ENCODE data around the gene TUBA8. TPM values are rescaled to one million over a fixed set of nuclear protein-coding genes. Genes with fewer than 3 reads are reported as not detected.
"Not testable (repeated sequence)": the region's sequence is repeated elsewhere in the genome, so short reads cannot be mapped to it uniquely, and the experiment has no call there.

Gene TUBA8
- polyA plus RNA-seq, 3 donors: 3.7 to 10.9 (median 8.5) TPM

- H3K27ac ChIP-seq (ENCODE audit: low read depth, low read length): no peak overlapping the region
- 72 to 91% (median 75%) methylated on average over 8 of the region's 8 CpGs for WGBS, 3 donors
Observed at GRCh38 chr22:18115906-18116371, 5.3 kb downstream of the TUBA8 start.

GRCh38 chr22:18116634-18117033, 6.0 kb downstream of the TUBA8 start:
- H3K27ac ChIP-seq (ENCODE audit: low read depth, low read length): no peak overlapping the region
- 91 to 94% (median 92%) methylated on average over 15 of the region's 15 CpGs for WGBS, 3 donors

- no peak overlapping the region for H3K27ac ChIP-seq (ENCODE audit: low read depth, low read length)
- 89 to 91% (median 90%) methylated on average over 9 of the region's 9 CpGs for WGBS, 3 donors
Observed at GRCh38 chr22:18118345-18118915, 7.8 kb downstream of the TUBA8 start.

- WGBS, 3 donors: 69 to 83% (median 72%) methylated on average over 18 of the region's 18 CpGs
- H3K27ac ChIP-seq (ENCODE audit: low read depth, low read length): no peak overlapping the region
Observed at GRCh38 chr22:18119409-18120110, 9.0 kb downstream of the TUBA8 start.

- H3K27ac ChIP-seq (ENCODE audit: low read depth, low read length): no peak overlapping the region
- WGBS, 3 donors: 90 to 97% (median 93%) methylated on average over 4 of the region's 4 CpGs
Observed at GRCh38 chr22:18120857-18121256, 10.2 kb downstream of the TUBA8 start.

- H3K27ac ChIP-seq (ENCODE audit: low read depth, low read length): no peak overlapping the region
- WGBS, 3 donors: 88 to 89% (median 88%) methylated on average over 13 of the region's 13 CpGs
Observed at GRCh38 chr22:18121506-18121905, 10.9 kb downstream of the TUBA8 start.

GRCh38 chr22:18121954-18122554, 11.4 kb downstream of the TUBA8 start:
- WGBS, 3 donors: 87 to 91% (median 90%) methylated on average over 5 of the region's 5 CpGs
- H3K27ac ChIP-seq (ENCODE audit: low read depth, low read length): no peak overlapping the region

- 96 to 97% (median 97%) methylated on average over 19 of the region's 19 CpGs for WGBS, 3 donors
Observed at GRCh38 chr22:18123476-18124025, 12.9 kb downstream of the TUBA8 start.

GRCh38 chr22:18126606-18127005, 16.0 kb downstream of the TUBA8 start:
- H3K27ac ChIP-seq (ENCODE audit: low read depth, low read length): no peak overlapping the region
- WGBS, 3 donors: 97 to 98% (median 97%) methylated on average over 18 of the region's 18 CpGs

More at GRCh38 chr22:18123476-18124025, 12.9 kb downstream of the TUBA8 start:
- H3K27ac ChIP-seq (ENCODE audit: low read depth, low read length): not testable (repeated sequence)

GRCh38 chr22:18130018-18130417, 19.4 kb downstream of the TUBA8 start:
- H3K27ac ChIP-seq (ENCODE audit: low read depth, low read length): no peak overlapping the region
- WGBS, 3 donors: 55 to 82% (median 66%) methylated on average over 8 of the region's 8 CpGs

- 93 to 95% (median 94%) methylated on average over 20 of the region's 20 CpGs for WGBS, 3 donors
- H3K27ac ChIP-seq (ENCODE audit: low read depth, low read length): no peak overlapping the region
Observed at GRCh38 chr22:18130699-18131429, 20.3 kb downstream of the TUBA8 start.

- 51 to 64% (median 55%) methylated on average over 2 of the region's 2 CpGs for WGBS, 3 donors
- no peak overlapping the region for H3K27ac ChIP-seq (ENCODE audit: low read depth, low read length)
Observed at GRCh38 chr22:18133452-18133851, 22.8 kb downstream of the TUBA8 start.

GRCh38 chr22:18136563-18137320, 26.1 kb downstream of the TUBA8 start:
- 90 to 93% (median 92%) methylated on average over 21 of the region's 21 CpGs for WGBS, 3 donors

GRCh38 chr22:18141004-18141403, 30.4 kb downstream of the TUBA8 start:
- not testable (repeated sequence) for H3K27ac ChIP-seq (ENCODE audit: low read depth, low read length)
- WGBS, 3 donors: 94 to 100% (median 97%) methylated on average over 6 of the region's 6 CpGs

More at GRCh38 chr22:18136563-18137320, 26.1 kb downstream of the TUBA8 start:
- no peak overlapping the region for H3K27ac ChIP-seq (ENCODE audit: low read depth, low read length)

GRCh38 chr22:18144105-18144504, 33.5 kb downstream of the TUBA8 start:
- H3K27ac ChIP-seq (ENCODE audit: low read depth, low read length): no peak overlapping the region

GRCh38 chr22:18145676-18146388, 35.2 kb downstream of the TUBA8 start:
- H3K27ac ChIP-seq (ENCODE audit: low read depth, low read length): no peak overlapping the region
- WGBS, 3 donors: 77 to 92% (median 86%) methylated on average over 23 of the region's 23 CpGs

- no peak overlapping the region for H3K27ac ChIP-seq (ENCODE audit: low read depth, low read length)
- WGBS, 3 donors: 75 to 94% (median 89%) methylated on average over 3 of the region's 3 CpGs
Observed at GRCh38 chr22:18146389-18146753, 35.8 kb downstream of the TUBA8 start.
